Activated CD8-positive, alpha-beta T cell treated with anti-CD3 and anti-CD28 coated beads for 36 hours (primary cell): ENCODE measurements around the gene ALG5. TPM values are rescaled to one million over a fixed set of nuclear protein-coding genes. Genes with fewer than 3 reads are reported as not detected.

Experiments used
- ATAC-seq: fragments of 200-7000 bp; cut with Tn5 transposase; one replicate; pipeline ENCODE4 v1.10.0; 2021; ENCODE audit warnings: mild to moderate bottlenecking, moderate library complexity
- CTCF ChIA-PET: fragments of 350-600 bp; sonication (Branson Sonifier 250); formaldehyde crosslinking; loops from one replicate; lab custom pipeline; 2021; ENCODE audit warnings: antibody characterized with exemption; lab: Charles Lee
- POLR2A ChIA-PET: fragments of 350-600 bp; sonication (Branson Sonifier 250); formaldehyde crosslinking; loops from one replicate; lab custom pipeline; 2021; ENCODE audit warnings: antibody characterized with exemption; lab: Charles Lee
- DNase-seq: peaks from one replicate; pipeline ENCODE4 v3.0.0-alpha.2; 2020
- H3K27ac Mint-ChIP-seq: one replicate; pipeline ENCODE4 v1.8.0; 2021; ENCODE audit warnings: mild to moderate bottlenecking, mixed read lengths
- H3K27me3 Mint-ChIP-seq: one replicate; pipeline ENCODE4 v1.8.0; 2021; ENCODE audit warnings: mixed read lengths
- H3K36me3 Mint-ChIP-seq: one replicate; pipeline ENCODE4 v1.8.0; 2021; ENCODE audit warnings: low read depth, mixed read lengths
- H3K4me1 Mint-ChIP-seq: one replicate; pipeline ENCODE4 v1.8.0; 2021; ENCODE audit warnings: low read depth, mixed read lengths
- H3K4me3 Mint-ChIP-seq: one replicate; pipeline ENCODE4 v1.8.0; 2021; ENCODE audit warnings: mild to moderate bottlenecking, moderate library complexity, mixed read lengths
- H3K9me3 Mint-ChIP-seq: one replicate; pipeline ENCODE4 v1.8.0; 2021; ENCODE audit warnings: mixed read lengths
- CTCF ChIP-seq: fragments of 200-600 bp; IDR thresholded peaks from one replicate; pipeline ENCODE4 v1.8.0; 2022; ENCODE audit warnings: antibody characterized with exemption, mild to moderate bottlenecking
- intact Hi-C: fragments of 100-400 bp; cut with micrococcal nuclease; formaldehyde crosslinking; loops from one replicate; pipeline ENCODE4 v1.10.0; 2022
- total RNA-seq, 2 experiments: library from RNA; stranded (reverse); gene quantifications; one replicate each; pipeline ENCODE4 v1.2.3, GENCODE V29; 2021

Gene ALG5
- total RNA-seq, 2 experiments from 2014 or later = 25.5 to 26.8 TPM

GRCh38 chr13:36912369-36912768, 86.8 kb downstream of the ALG5 start:
- DNase-seq (no peak), ATAC-seq (no peak)
- ChIA-PET POLR2A (no interaction called here), CTCF (no interaction called here)
- H3K27ac Mint-ChIP-seq = no peak overlapping the region
- no peaks in the 10 kb centered on the region for H3K9me3 Mint-ChIP-seq
- no peak overlapping the region for H3K4me3 Mint-ChIP-seq
- no peaks in the 10 kb centered on the region for H3K4me1 Mint-ChIP-seq
- intact Hi-C loops = no loop called here
- no peak for TF ChIP-seq CTCF
- H3K36me3 Mint-ChIP-seq = no peaks in the 10 kb centered on the region
- H3K27me3 Mint-ChIP-seq = peaks cover 27% of the 10 kb centered on the region

- DNase-seq (no peak), ATAC-seq (no peak)
- POLR2A ChIA-PET = no interaction called here
- Mint-ChIP-seq H3K27ac (no peak overlapping the region), H3K4me1 (no peaks in the 10 kb centered on the region), H3K36me3 (no peaks in the 10 kb centered on the region), H3K4me3 (no peak overlapping the region), H3K27me3 (peaks cover 23% of the 10 kb centered on the region), H3K9me3 (no peaks in the 10 kb centered on the region)
- TF ChIP-seq CTCF = no peak
- CTCF ChIA-PET = interaction anchor here (0.8 kb wide), 1 partner anchor 174 kb away, joined by 3 read pairs; no protein-coding TSS in a partner anchor
- intact Hi-C loops = no loop called here
These were observed 88.6 kb downstream of the ALG5 start for GRCh38 chr13:36910545-36910944.

GRCh38 chr13:36907821-36908220, 91.3 kb downstream of the ALG5 start:
- Mint-ChIP-seq H3K4me3 (no peak overlapping the region), H3K9me3 (no peaks in the 10 kb centered on the region), H3K36me3 (no peaks in the 10 kb centered on the region), H3K27me3 (peaks cover 17% of the 10 kb centered on the region), H3K27ac (no peak overlapping the region), H3K4me1 (no peaks in the 10 kb centered on the region)
- ATAC-seq (no peak), DNase-seq (no peak)
- ChIA-PET POLR2A (no interaction called here), CTCF (no interaction called here)
- TF ChIP-seq CTCF = no peak
- intact Hi-C loops = no loop called here

- ChIA-PET CTCF (no interaction called here), POLR2A (no interaction called here)
- H3K9me3 Mint-ChIP-seq = no peaks in the 10 kb centered on the region
These were observed 91.9 kb downstream of the ALG5 start for GRCh38 chr13:36907266-36907665.

GRCh38 chr13:36905944-36906343, 93.2 kb downstream of the ALG5 start:
- Mint-ChIP-seq H3K27ac (no peak overlapping the region), H3K4me1 (no peaks in the 10 kb centered on the region), H3K4me3 (no peak overlapping the region), H3K9me3 (no peaks in the 10 kb centered on the region), H3K36me3 (no peaks in the 10 kb centered on the region), H3K27me3 (peaks cover 17% of the 10 kb centered on the region)
- ATAC-seq (no peak), DNase-seq (no peak)
- POLR2A ChIA-PET = no interaction called here
- no peak for TF ChIP-seq CTCF
- CTCF ChIA-PET = no interaction called here
- intact Hi-C loops = no loop called here

More at GRCh38 chr13:36907266-36907665, 91.9 kb downstream of the ALG5 start:
- no peak for TF ChIP-seq CTCF
- no peaks in the 10 kb centered on the region for H3K36me3 Mint-ChIP-seq
- no peak overlapping the region for H3K27ac Mint-ChIP-seq
- no peak overlapping the region for H3K4me3 Mint-ChIP-seq
- no peaks in the 10 kb centered on the region for H3K4me1 Mint-ChIP-seq
- no peak for DNase-seq
- no peak for ATAC-seq
- intact Hi-C loops = no loop called here
- peaks cover 17% of the 10 kb centered on the region for H3K27me3 Mint-ChIP-seq
